ENCODE measurements around the gene KRTAP11-1.

Gene KRTAP11-1, protein sequence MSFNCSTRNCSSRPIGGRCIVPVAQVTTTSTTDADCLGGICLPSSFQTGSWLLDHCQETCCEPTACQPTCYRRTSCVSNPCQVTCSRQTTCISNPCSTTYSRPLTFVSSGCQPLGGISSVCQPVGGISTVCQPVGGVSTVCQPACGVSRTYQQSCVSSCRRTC

DNA sequence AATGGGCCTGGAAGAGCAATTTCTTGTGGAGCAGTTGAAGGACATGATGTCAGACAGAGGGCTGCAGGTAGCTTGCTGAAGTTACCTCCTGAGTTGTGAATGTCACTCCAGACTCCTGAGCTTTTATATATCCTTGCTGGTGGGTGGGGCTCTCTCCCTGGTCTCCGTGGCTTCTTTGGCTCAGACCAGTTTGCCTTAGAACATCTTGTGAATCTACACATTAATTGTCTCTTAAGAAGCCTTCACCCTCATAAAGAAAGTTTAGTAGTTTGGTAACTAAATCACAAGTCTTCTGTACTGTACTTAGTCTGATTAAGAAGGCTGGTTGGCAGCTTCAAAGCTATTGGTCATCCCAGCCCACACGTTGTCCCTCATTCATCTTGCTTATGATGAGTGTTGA, at the start of gene KRTAP11-1:
Gene KRTAP11-1, minus strand, starts transcription at position 101 of the 400 bp plus-strand sequence. Its CDS starts 56 bp downstream, at position 45.
- H4K20me1 ChIP-seq (ENCODE audit: low read depth, low read length), result no peaks in the 10 kb centered on the region
- H3K27ac ChIP-seq (ENCODE audit: low read depth, low read length), result no peak within 1 kb of the TSS
- no peaks in the 10 kb centered on the region for H3F3A ChIP-seq (ENCODE audit: insufficient read depth)
- H3K9me2 ChIP-seq (replicated peaks; ENCODE audit: insufficient read depth, low read length), result no peaks in the 10 kb centered on the region
- no peak within 1 kb of the TSS for H3K9ac ChIP-seq (ENCODE audit: low read length)
- TF ChIP-seq, protein P1, sequence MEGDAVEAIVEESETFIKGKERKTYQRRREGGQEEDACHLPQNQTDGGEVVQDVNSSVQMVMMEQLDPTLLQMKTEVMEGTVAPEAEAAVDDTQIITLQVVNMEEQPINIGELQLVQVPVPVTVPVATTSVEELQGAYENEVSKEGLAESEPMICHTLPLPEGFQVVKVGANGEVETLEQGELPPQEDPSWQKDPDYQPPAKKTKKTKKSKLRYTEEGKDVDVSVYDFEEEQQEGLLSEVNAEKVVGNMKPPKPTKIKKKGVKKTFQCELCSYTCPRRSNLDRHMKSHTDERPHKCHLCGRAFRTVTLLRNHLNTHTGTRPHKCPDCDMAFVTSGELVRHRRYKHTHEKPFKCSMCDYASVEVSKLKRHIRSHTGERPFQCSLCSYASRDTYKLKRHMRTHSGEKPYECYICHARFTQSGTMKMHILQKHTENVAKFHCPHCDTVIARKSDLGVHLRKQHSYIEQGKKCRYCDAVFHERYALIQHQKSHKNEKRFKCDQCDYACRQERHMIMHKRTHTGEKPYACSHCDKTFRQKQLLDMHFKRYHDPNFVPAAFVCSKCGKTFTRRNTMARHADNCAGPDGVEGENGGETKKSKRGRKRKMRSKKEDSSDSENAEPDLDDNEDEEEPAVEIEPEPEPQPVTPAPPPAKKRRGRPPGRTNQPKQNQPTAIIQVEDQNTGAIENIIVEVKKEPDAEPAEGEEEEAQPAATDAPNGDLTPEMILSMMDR (IDR thresholded peaks at IDR 0.05; ENCODE audit: insufficient read depth, low read length, poor library complexity, severe bottlenecking), result no peak
- TF ChIP-seq EZH2phosphoT487 (conservative IDR thresholded peaks at IDR 0.05; ENCODE audit: low read length), result no peak
- H3K9me3 ChIP-seq (ENCODE audit: insufficient read depth, low read length), result no peaks in the 10 kb centered on the region
- H3K4me2 ChIP-seq (ENCODE audit: low read depth, low read length, poor library complexity, severe bottlenecking), result no peak within 1 kb of the TSS
- no peaks in the 10 kb centered on the region for H3K79me2 ChIP-seq (ENCODE audit: insufficient read depth, low read length)
- H3K4me3 ChIP-seq (ENCODE audit: insufficient read depth, low read length, poor library complexity, severe bottlenecking), result no peak within 1 kb of the TSS
- H3K27me3 ChIP-seq (ENCODE audit: low read length), result no peaks in the 10 kb centered on the region
- no peaks in the 10 kb centered on the region for H3K36me3 ChIP-seq (ENCODE audit: low read length)
- H2AFZ ChIP-seq (ENCODE audit: low read depth, low read length, severe bottlenecking), result no peak within 1 kb of the TSS

DNA sequence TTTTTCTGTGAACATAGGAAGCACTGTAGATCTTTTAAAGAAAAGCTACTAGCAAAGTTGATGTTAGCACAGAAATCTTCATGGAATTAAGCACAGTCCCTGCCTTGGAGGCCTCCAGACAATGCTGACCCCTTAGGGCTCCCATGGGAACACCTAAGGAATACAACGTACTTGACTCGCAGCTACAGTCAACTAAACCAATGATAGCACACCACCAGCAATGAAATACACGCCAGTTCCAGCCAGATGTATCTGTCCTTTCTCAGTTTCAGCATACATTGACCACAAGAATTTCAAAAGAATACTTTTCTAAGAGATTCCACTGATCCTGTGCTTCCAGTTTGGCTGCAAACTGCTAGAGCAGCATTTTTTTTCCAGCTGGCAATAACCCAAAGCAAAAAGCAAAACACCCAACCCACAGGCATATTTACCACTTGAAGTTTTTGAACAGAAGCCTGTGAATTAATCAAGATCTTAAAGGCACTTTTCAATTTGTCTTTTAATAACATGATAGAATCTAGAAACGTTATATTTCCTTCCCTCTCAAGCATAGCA, 42.8 kb upstream of the KRTAP11-1 start:
- Histone ChIP-seq H3K9ac (ENCODE audit: low read length) (no peak overlapping the region), H3K4me3 (ENCODE audit: insufficient read depth, low read length, poor library complexity, severe bottlenecking) (no peak overlapping the region), H3K9me2 (replicated peaks; ENCODE audit: insufficient read depth, low read length) (no peaks in the 10 kb centered on the region), H4K20me1 (ENCODE audit: low read depth, low read length) (no peaks in the 10 kb centered on the region), H3K79me2 (ENCODE audit: insufficient read depth, low read length) (no peaks in the 10 kb centered on the region), H3K36me3 (ENCODE audit: low read length) (no peaks in the 10 kb centered on the region), H3K9me3 (ENCODE audit: insufficient read depth, low read length) (0 out of 2 replicates have a peak, but pooled peaks cover 6% of the 10 kb centered on the region), H3K4me2 (ENCODE audit: low read depth, low read length, poor library complexity, severe bottlenecking) (no peak overlapping the region), H3K27ac (ENCODE audit: low read depth, low read length) (no peak overlapping the region), H2AFZ (ENCODE audit: low read depth, low read length, severe bottlenecking) (no peak overlapping the region), H3F3A (ENCODE audit: insufficient read depth) (no peaks in the 10 kb centered on the region), H3K27me3 (ENCODE audit: low read length) (no peaks in the 10 kb centered on the region)
- no peak for TF ChIP-seq EZH2phosphoT487 (conservative IDR thresholded peaks at IDR 0.05; ENCODE audit: low read length)
- TF ChIP-seq, protein P1 (IDR thresholded peaks at IDR 0.05; ENCODE audit: insufficient read depth, low read length, poor library complexity, severe bottlenecking), result no peak

DNA sequence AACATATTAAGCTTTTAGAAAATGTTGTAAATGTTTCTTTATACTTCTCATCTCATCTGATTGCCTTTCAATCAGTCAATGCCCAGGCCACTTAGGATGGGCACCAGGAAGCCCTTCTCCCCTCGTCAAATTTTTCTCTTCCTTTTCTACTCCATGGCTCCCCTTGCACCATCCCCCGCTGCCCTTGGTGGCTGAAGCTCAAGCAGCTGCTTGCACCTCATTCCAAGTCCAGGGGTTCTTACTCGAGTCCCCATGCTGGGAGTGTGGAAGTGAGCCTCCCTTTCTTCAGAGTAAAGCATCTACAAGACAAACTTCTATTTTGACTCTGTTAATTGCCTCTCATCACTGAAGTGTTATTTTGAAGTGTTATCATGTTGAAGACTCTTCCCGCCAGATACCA, 39.7 kb upstream of the KRTAP11-1 start:
- H3K79me2 ChIP-seq (ENCODE audit: insufficient read depth, low read length), result no peaks in the 10 kb centered on the region
- no peak for TF ChIP-seq EZH2phosphoT487 (conservative IDR thresholded peaks at IDR 0.05; ENCODE audit: low read length)
- TF ChIP-seq, protein P1 (IDR thresholded peaks at IDR 0.05; ENCODE audit: insufficient read depth, low read length, poor library complexity, severe bottlenecking), result no peak
- no peak overlapping the region for H3K4me2 ChIP-seq (ENCODE audit: low read depth, low read length, poor library complexity, severe bottlenecking)
- H3K36me3 ChIP-seq (ENCODE audit: low read length), result no peaks in the 10 kb centered on the region
- H3K9me3 ChIP-seq (ENCODE audit: insufficient read depth, low read length), result no peaks in the 10 kb centered on the region
- H3K9ac ChIP-seq (ENCODE audit: low read length), result no peak overlapping the region
- no peaks in the 10 kb centered on the region for H4K20me1 ChIP-seq (ENCODE audit: low read depth, low read length)
- H3K9me2 ChIP-seq (replicated peaks; ENCODE audit: insufficient read depth, low read length), result no peaks in the 10 kb centered on the region
- H3K27me3 ChIP-seq (ENCODE audit: low read length), result no peaks in the 10 kb centered on the region
- H3K27ac ChIP-seq (ENCODE audit: low read depth, low read length), result no peak overlapping the region
- H3K4me3 ChIP-seq (ENCODE audit: insufficient read depth, low read length, poor library complexity, severe bottlenecking), result no peak overlapping the region
- no peak overlapping the region for H2AFZ ChIP-seq (ENCODE audit: low read depth, low read length, severe bottlenecking)
- H3F3A ChIP-seq (ENCODE audit: insufficient read depth), result no peaks in the 10 kb centered on the region
